Measurements from ENCODE around the gene SLC5A11.

The SLC5A11 gene

DNA sequence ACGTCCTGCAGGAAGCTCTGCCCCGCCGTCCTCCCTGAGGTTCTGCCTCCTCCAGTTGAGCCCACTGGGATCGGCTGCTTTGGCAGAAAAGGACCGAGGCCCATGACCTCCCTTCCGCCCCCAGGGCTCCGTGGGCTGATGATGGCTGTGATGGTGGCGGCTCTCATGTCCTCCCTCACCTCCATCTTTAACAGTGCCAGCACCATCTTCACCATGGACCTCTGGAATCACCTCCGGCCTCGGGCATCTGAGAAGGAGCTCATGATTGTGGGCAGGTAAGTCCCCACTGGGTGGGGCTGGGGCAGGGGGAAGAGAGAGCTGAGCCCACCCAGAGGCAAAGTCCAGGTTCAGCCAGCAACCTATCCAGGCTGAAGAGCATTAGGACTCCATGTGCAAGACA, 61.1 kb downstream of the SLC5A11 start:
- Histone ChIP-seq H3K4me3 (ENCODE audit: low read length) (no peak overlapping the region), H3K36me3 (ENCODE audit: control insufficient read depth, low read depth, low read length) (no peaks in the 10 kb centered on the region), H3K9ac (ENCODE audit: low read length) (no peak overlapping the region), H3K9me3 (ENCODE audit: control insufficient read depth, low read depth, low read length) (no peaks in the 10 kb centered on the region), H3K27me3 (ENCODE audit: control insufficient read depth, insufficient read depth, low read length) (no peaks in the 10 kb centered on the region), H3K4me1 (ENCODE audit: control insufficient read depth, low read depth, low read length) (no peaks in the 10 kb centered on the region), H3K27ac (ENCODE audit: low read length) (no peak overlapping the region)

DNA sequence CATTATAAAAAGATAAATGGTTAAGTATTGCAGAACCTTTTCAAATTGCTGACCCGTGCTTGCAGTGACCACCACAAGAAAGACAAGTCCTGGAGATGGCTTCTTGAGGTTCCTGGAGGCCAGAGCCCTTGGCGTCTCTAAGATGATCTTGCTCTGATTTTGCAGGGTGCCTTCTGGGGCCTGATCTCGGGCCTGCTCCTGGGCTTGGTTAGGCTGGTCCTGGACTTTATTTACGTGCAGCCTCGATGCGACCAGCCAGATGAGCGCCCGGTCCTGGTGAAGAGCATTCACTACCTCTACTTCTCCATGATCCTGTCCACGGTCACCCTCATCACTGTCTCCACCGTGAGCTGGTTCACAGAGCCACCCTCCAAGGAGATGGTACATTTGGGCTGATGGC, 63.0 kb downstream of the SLC5A11 start:
- H3K27me3 ChIP-seq (ENCODE audit: control insufficient read depth, insufficient read depth, low read length), result no peaks in the 10 kb centered on the region
- no peaks in the 10 kb centered on the region for H3K4me1 ChIP-seq (ENCODE audit: control insufficient read depth, low read depth, low read length)
- H3K9me3 ChIP-seq (ENCODE audit: control insufficient read depth, low read depth, low read length), result no peaks in the 10 kb centered on the region
- H3K4me3 ChIP-seq (ENCODE audit: low read length), result no peak overlapping the region
- H3K36me3 ChIP-seq (ENCODE audit: control insufficient read depth, low read depth, low read length), result no peaks in the 10 kb centered on the region
- H3K9ac ChIP-seq (ENCODE audit: low read length), result no peak overlapping the region
- no peak overlapping the region for H3K27ac ChIP-seq (ENCODE audit: low read length)

DNA sequence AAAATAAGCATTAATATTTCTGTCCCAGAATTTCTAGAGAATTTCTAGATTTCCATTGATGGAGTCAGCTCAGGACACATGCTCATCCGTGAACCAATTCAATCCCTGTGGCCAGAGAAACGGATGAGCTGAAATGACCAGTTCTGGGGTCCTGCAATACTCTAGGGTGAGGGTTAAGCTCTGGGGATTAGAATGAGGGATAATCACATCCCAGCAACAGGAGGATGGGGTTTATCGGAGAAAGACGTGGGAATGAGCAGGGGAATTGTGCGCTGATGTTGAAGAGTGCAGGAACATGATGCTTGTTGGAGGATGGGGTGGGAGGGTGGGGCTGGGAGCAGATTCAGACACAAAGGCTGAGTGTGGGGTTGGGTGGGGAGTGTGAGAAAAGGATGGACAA, 64.1 kb downstream of the SLC5A11 start:
- H3K9ac ChIP-seq (ENCODE audit: low read length), result no peak overlapping the region
- H3K4me3 ChIP-seq (ENCODE audit: low read length), result no peak overlapping the region
- no peaks in the 10 kb centered on the region for H3K9me3 ChIP-seq (ENCODE audit: control insufficient read depth, low read depth, low read length)
- H3K4me1 ChIP-seq (ENCODE audit: control insufficient read depth, low read depth, low read length), result no peaks in the 10 kb centered on the region
- H3K27me3 ChIP-seq (ENCODE audit: control insufficient read depth, insufficient read depth, low read length), result no peaks in the 10 kb centered on the region
- no peak overlapping the region for H3K27ac ChIP-seq (ENCODE audit: low read length)
- H3K36me3 ChIP-seq (ENCODE audit: control insufficient read depth, low read depth, low read length), result no peaks in the 10 kb centered on the region

DNA sequence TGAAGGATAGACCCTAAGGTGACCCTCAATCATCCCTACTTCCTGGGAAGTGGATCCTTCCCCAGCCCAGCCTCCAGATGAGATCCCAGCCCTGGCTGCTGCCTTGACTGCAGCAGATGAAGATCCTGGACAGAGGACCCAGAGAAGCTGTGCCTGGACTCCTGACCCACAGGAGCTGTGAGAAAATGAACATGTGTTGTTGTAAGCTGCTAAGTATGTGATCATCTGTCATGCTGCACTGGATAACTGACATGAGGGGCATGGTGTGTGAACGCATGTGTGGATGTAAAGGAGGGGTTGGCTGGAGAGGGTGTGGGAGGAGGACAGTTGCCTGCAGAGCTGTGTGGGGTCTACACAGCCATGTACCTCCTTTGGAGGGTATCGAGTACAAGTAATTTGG, 69.3 kb downstream of the SLC5A11 start:
- Histone ChIP-seq H3K4me3 (ENCODE audit: low read length) (no peak overlapping the region), H3K9ac (ENCODE audit: low read length) (no peak overlapping the region), H3K4me1 (ENCODE audit: control insufficient read depth, low read depth, low read length) (no peaks in the 10 kb centered on the region), H3K36me3 (ENCODE audit: control insufficient read depth, low read depth, low read length) (peaks cover 8% of the 10 kb centered on the region), H3K27me3 (ENCODE audit: control insufficient read depth, insufficient read depth, low read length) (no peaks in the 10 kb centered on the region), H3K9me3 (ENCODE audit: control insufficient read depth, low read depth, low read length) (no peaks in the 10 kb centered on the region), H3K27ac (ENCODE audit: low read length) (no peak overlapping the region)

DNA sequence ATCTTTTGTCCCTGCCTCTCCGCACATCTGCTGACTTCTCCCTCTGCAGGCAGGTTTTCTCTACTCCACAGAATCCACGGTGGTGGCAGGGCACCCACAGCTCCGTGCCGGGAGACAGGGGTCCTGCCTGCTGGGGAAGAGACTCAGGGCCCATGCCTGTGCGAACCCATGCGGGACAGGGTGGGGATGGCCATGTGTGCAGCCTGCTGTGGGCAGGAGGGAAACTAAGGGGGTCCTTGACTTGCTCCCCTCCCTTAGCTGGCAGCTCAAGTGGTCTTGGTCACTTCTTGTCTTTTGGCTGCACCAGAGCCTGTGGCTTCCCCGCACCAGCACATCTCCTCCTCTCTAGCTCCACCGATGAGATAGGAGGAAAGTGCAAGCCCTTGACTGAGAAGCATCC, 69.8 kb downstream of the SLC5A11 start:
- Histone ChIP-seq H3K4me1 (ENCODE audit: control insufficient read depth, low read depth, low read length) (no peaks in the 10 kb centered on the region), H3K27me3 (ENCODE audit: control insufficient read depth, insufficient read depth, low read length) (no peaks in the 10 kb centered on the region), H3K27ac (ENCODE audit: low read length) (no peak overlapping the region), H3K4me3 (ENCODE audit: low read length) (no peak overlapping the region), H3K9me3 (ENCODE audit: control insufficient read depth, low read depth, low read length) (no peaks in the 10 kb centered on the region), H3K9ac (ENCODE audit: low read length) (no peak overlapping the region), H3K36me3 (ENCODE audit: control insufficient read depth, low read depth, low read length) (peaks cover 8% of the 10 kb centered on the region)

DNA sequence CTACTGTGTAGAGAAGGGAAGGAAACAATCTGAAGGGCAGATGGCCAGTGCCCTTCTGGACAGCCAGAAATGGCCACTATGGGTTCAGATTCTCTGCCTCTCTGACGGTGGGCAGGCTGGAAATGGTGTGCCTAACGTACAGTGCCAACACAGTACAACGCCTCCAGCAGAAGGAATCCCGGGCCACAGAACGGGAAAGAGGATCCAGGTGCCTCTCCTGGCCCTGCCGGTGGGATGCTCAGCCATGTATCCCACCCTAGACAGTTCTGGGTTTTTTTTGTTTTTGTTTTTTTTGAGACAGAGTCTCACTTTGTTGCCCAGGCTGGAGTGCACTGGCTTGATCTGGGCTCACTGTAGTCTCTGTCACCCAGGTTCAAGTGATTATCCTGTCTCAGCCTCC, 71.5 kb downstream of the SLC5A11 start:
- Histone ChIP-seq H3K9ac (ENCODE audit: low read length) (no peak overlapping the region), H3K36me3 (ENCODE audit: control insufficient read depth, low read depth, low read length) (peaks cover 8% of the 10 kb centered on the region), H3K27me3 (ENCODE audit: control insufficient read depth, insufficient read depth, low read length) (no peaks in the 10 kb centered on the region), H3K4me1 (ENCODE audit: control insufficient read depth, low read depth, low read length) (no peaks in the 10 kb centered on the region), H3K9me3 (ENCODE audit: control insufficient read depth, low read depth, low read length) (no peaks in the 10 kb centered on the region), H3K4me3 (ENCODE audit: low read length) (no peak overlapping the region), H3K27ac (ENCODE audit: low read length) (no peak overlapping the region)

DNA sequence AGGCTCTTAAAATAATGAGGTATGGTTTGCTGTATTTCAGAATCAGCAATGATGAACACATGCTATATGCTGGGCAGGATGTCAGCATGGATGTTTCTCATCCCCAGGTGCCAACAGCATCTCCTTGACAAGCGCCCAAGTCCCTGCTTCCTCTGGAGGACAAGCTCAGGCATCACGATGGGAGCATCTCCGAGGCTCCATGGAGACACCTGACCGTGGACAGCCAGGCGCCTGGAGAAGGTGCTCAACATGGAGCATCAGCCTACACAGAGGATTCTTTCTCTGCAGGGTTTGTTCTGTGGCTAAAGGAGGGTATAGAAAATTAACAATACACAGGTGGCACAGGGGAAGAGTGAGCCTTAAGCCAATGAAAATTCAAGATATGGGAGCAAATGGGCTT, 72.1 kb downstream of the SLC5A11 start:
- no peaks in the 10 kb centered on the region for H3K4me1 ChIP-seq (ENCODE audit: control insufficient read depth, low read depth, low read length)
- H3K4me3 ChIP-seq (ENCODE audit: low read length), result no peak overlapping the region
- no peak overlapping the region for H3K9ac ChIP-seq (ENCODE audit: low read length)
- H3K27me3 ChIP-seq (ENCODE audit: control insufficient read depth, insufficient read depth, low read length), result no peaks in the 10 kb centered on the region
- H3K9me3 ChIP-seq (ENCODE audit: control insufficient read depth, low read depth, low read length), result no peaks in the 10 kb centered on the region
- no peak overlapping the region for H3K27ac ChIP-seq (ENCODE audit: low read length)
- peaks cover 8% of the 10 kb centered on the region for H3K36me3 ChIP-seq (ENCODE audit: control insufficient read depth, low read depth, low read length)

DNA sequence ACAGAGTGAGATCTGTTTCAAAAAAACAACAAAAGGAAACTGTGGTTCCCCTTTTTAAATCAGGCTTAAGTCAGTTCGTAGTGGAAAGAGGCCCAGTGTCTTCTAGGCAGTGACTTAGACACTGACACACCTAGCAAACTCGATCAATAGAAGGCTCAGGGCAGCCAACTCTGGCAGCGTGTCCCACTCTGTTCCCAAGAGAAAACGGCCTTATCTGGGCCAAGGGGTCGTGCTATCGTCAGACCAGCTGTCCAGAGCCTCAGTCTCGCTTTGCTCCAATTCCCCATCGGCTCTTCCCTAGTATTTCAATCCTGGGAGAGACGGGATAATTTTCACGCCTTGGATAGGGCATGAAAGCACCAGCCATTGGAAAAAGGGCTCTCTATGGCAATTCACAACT, 72.9 kb downstream of the SLC5A11 start:
- Histone ChIP-seq H3K27ac (ENCODE audit: low read length) (no peak overlapping the region), H3K4me1 (ENCODE audit: control insufficient read depth, low read depth, low read length) (no peaks in the 10 kb centered on the region), H3K4me3 (ENCODE audit: low read length) (no peak overlapping the region), H3K9me3 (ENCODE audit: control insufficient read depth, low read depth, low read length) (no peaks in the 10 kb centered on the region), H3K27me3 (ENCODE audit: control insufficient read depth, insufficient read depth, low read length) (no peaks in the 10 kb centered on the region), H3K9ac (ENCODE audit: low read length) (no peak overlapping the region), H3K36me3 (ENCODE audit: control insufficient read depth, low read depth, low read length) (peaks cover 8% of the 10 kb centered on the region)

DNA sequence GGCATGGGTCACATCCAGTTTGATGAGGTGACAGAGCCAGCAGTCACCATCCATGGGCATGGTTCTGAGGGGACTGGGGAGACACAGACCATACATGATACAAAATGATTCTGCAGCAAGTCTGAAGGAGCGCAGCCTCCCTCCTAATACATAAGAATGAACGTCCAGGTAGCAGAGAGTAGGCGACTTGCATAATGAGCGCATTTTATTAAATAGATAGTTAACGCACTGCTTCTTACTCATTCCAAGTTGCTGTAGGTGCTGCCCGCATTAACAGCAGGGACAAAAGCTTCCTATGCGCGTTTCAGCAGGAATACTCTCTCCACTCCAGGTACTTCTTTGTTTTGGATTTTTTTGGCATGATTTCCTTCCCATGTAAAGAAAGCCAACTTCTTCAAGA, 73.8 kb downstream of the SLC5A11 start:
- H3K9me3 ChIP-seq (ENCODE audit: control insufficient read depth, low read depth, low read length), result no peaks in the 10 kb centered on the region
- H3K4me1 ChIP-seq (ENCODE audit: control insufficient read depth, low read depth, low read length), result no peaks in the 10 kb centered on the region
- H3K9ac ChIP-seq (ENCODE audit: low read length), result no peak overlapping the region
- H3K27me3 ChIP-seq (ENCODE audit: control insufficient read depth, insufficient read depth, low read length), result no peaks in the 10 kb centered on the region
- H3K4me3 ChIP-seq (ENCODE audit: low read length), result no peak overlapping the region
- no peak overlapping the region for H3K27ac ChIP-seq (ENCODE audit: low read length)
- H3K36me3 ChIP-seq (ENCODE audit: control insufficient read depth, low read depth, low read length), result peaks cover 8% of the 10 kb centered on the region

DNA sequence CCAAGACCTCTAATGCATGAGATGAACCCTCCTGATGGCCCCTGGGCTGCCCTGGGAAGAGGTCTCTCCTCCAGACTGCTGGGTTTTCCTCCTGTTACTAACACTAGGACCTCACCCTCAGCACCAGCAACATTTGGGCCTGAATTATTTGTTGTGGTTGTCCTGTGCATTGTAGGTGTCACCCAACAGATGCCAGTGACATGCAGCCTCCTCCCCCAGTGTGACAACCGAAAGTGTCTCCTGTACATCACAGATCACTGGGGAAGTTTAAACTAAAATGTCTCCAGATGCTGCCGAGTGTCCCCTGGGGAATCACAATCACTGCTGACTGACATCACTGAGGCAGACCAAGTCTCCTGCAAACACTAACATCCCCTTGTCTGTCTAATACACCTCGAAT, 74.8 kb downstream of the SLC5A11 start:
- no peak overlapping the region for H3K27ac ChIP-seq (ENCODE audit: low read length)
- H3K4me3 ChIP-seq (ENCODE audit: low read length), result no peak overlapping the region
- no peak overlapping the region for H3K9ac ChIP-seq (ENCODE audit: low read length)
- H3K36me3 ChIP-seq (ENCODE audit: control insufficient read depth, low read depth, low read length), result peaks cover 8% of the 10 kb centered on the region
- H3K9me3 ChIP-seq (ENCODE audit: control insufficient read depth, low read depth, low read length), result no peaks in the 10 kb centered on the region
- H3K27me3 ChIP-seq (ENCODE audit: control insufficient read depth, insufficient read depth, low read length), result no peaks in the 10 kb centered on the region
- no peaks in the 10 kb centered on the region for H3K4me1 ChIP-seq (ENCODE audit: control insufficient read depth, low read depth, low read length)

DNA sequence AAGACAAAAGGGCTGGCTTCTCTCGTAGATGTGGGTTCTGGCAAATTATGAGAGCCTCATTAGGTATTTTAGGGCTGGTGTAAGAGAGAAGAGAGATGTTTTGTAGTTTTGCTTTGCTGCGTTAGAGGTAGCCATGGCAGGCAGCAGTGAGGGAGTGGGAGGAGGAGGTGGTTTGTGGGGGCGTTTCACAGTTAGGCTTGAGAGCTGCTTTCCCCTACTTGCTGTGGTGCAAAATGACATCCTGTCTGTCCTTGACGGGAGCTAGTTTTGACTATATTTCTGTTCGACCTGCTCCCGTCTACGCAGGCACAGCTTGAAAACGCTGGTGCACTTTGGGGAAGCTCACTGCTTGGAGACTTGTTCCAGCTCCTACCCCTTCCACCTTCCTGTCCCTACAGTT, 75.5 kb downstream of the SLC5A11 start:
- Histone ChIP-seq H3K9me3 (ENCODE audit: control insufficient read depth, low read depth, low read length) (no peaks in the 10 kb centered on the region), H3K27me3 (ENCODE audit: control insufficient read depth, insufficient read depth, low read length) (no peaks in the 10 kb centered on the region), H3K9ac (ENCODE audit: low read length) (no peak overlapping the region), H3K4me1 (ENCODE audit: control insufficient read depth, low read depth, low read length) (no peaks in the 10 kb centered on the region), H3K27ac (ENCODE audit: low read length) (no peak overlapping the region), H3K4me3 (ENCODE audit: low read length) (no peak overlapping the region), H3K36me3 (ENCODE audit: control insufficient read depth, low read depth, low read length) (peaks cover 8% of the 10 kb centered on the region)

DNA sequence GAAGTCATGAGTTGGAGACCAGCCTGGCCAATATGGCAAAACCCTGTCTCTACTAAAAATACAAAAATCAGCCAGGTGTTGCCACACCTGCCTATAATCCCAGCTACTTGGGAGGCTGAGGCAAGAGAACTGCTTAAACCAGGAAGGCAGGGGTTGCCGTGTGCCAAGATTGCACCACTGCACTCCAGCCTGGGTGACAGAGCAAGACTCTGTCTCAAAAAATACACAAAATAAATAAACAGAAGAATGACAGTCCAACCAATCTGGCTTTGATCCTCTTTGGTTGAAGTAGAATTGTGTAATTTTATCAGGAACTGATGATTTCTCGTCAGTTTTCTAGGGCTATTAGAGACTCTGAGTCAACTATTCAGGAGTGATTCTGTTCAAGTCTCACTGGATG, 79.4 kb downstream of the SLC5A11 start:
- H3K9me3 ChIP-seq (ENCODE audit: control insufficient read depth, low read depth, low read length), result no peaks in the 10 kb centered on the region
- H3K9ac ChIP-seq (ENCODE audit: low read length), result no peak overlapping the region
- no peaks in the 10 kb centered on the region for H3K27me3 ChIP-seq (ENCODE audit: control insufficient read depth, insufficient read depth, low read length)
- peaks cover 10% of the 10 kb centered on the region for H3K36me3 ChIP-seq (ENCODE audit: control insufficient read depth, low read depth, low read length)
- no peaks in the 10 kb centered on the region for H3K4me1 ChIP-seq (ENCODE audit: control insufficient read depth, low read depth, low read length)
- H3K27ac ChIP-seq (ENCODE audit: low read length), result no peak overlapping the region
- no peak overlapping the region for H3K4me3 ChIP-seq (ENCODE audit: low read length)

DNA sequence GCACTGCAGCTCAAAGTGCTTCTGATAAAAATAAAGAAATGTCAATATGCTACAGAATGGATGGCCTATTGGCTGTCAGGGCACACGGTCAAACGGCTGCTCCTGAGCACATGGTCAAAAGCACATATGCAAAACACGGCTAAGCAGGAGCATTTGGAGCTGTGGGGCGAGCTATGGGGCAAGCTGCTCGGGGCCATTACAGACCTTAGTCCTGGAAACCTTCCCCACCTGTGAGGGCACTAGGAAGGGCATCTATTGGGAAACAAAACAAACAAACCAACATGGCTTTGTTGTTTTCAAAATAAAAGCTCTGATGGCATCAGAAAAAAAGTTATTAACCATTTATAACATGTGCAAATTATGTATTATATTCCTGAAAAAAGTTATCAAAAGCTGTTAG, 83.6 kb downstream of the SLC5A11 start:
- Histone ChIP-seq H3K4me3 (ENCODE audit: low read length) (no peak overlapping the region), H3K36me3 (ENCODE audit: control insufficient read depth, low read depth, low read length) (peaks cover 23% of the 10 kb centered on the region), H3K9me3 (ENCODE audit: control insufficient read depth, low read depth, low read length) (no peaks in the 10 kb centered on the region), H3K9ac (ENCODE audit: low read length) (no peak overlapping the region), H3K27ac (ENCODE audit: low read length) (no peak overlapping the region), H3K4me1 (ENCODE audit: control insufficient read depth, low read depth, low read length) (no peaks in the 10 kb centered on the region), H3K27me3 (ENCODE audit: control insufficient read depth, insufficient read depth, low read length) (no peaks in the 10 kb centered on the region)
